Activated T-cell treated with anti-CD3 and anti-CD28 coated beads for 24 hours (primary cell): Measurements from ENCODE around the gene TMEM242.
"Not testable (repeated sequence)": the region's sequence is repeated elsewhere in the genome, so short reads cannot be mapped to it uniquely, and the experiment has no call there.

Experiments
- DNase-seq: peaks from one replicate; pipeline ENCODE4 v3.0.0-alpha.2; 2020; ENCODE audit warnings: low read depth

The TMEM242 gene

GRCh38 chr6:157323966-157324300, 614 bp upstream of the TMEM242 start:
- DNase-seq: peak; percentile 12

GRCh38 chr6:157322792-157323254, 496 bp downstream of the TMEM242 start:
- DNase-seq: peak; percentile 81

GRCh38 chr6:157316871-157317814, 6.2 kb downstream of the TMEM242 start:
- no peak for DNase-seq

- DNase-seq: no peak
Measured at GRCh38 chr6:157314705-157315321, 8.5 kb downstream of the TMEM242 start.

- DNase-seq: no peak
Measured at GRCh38 chr6:157313531-157314467, 9.5 kb downstream of the TMEM242 start.

- DNase-seq: no peak
Measured at GRCh38 chr6:157312757-157313156, 10.6 kb downstream of the TMEM242 start.

- DNase-seq: not testable (repeated sequence)
Measured at GRCh38 chr6:157310693-157311092, 12.6 kb downstream of the TMEM242 start.

- no peak for DNase-seq
Measured at GRCh38 chr6:157307661-157308060, 15.7 kb downstream of the TMEM242 start.

GRCh38 chr6:157305670-157306653, 17.4 kb downstream of the TMEM242 start:
- DNase-seq: no peak

- no peak for DNase-seq
Measured at GRCh38 chr6:157304899-157305663, 18.2 kb downstream of the TMEM242 start.

- no peak for DNase-seq
Measured at GRCh38 chr6:157302736-157303135, 20.6 kb downstream of the TMEM242 start.

- no peak for DNase-seq
Measured at GRCh38 chr6:157300436-157300835, 22.9 kb downstream of the TMEM242 start.

GRCh38 chr6:157300006-157300405, 23.3 kb downstream of the TMEM242 start:
- no peak for DNase-seq

GRCh38 chr6:157298216-157298724, 25.0 kb downstream of the TMEM242 start:
- no peak for DNase-seq

GRCh38 chr6:157294654-157295053, 28.7 kb downstream of the TMEM242 start:
- no peak for DNase-seq

- no peak for DNase-seq
Measured at GRCh38 chr6:157293780-157294179, 29.5 kb downstream of the TMEM242 start.

- DNase-seq: no peak
Measured at GRCh38 chr6:157292202-157292601, 31.1 kb downstream of the TMEM242 start.

GRCh38 chr6:157291356-157291755, 32.0 kb downstream of the TMEM242 start:
- no peak for DNase-seq

GRCh38 chr6:157290797-157291196, 32.5 kb downstream of the TMEM242 start:
- DNase-seq: no peak

- DNase-seq: no peak
Measured at GRCh38 chr6:157289764-157290163, 33.6 kb downstream of the TMEM242 start.
